ENCODE results near the gene TRIM71. TPM values are rescaled to one million over a fixed set of nuclear protein-coding genes. Genes with fewer than 3 reads are reported as not detected.

TRIM71 gene
- total RNA-seq, 2 experiments from 2014 or later: not detected

DNA sequence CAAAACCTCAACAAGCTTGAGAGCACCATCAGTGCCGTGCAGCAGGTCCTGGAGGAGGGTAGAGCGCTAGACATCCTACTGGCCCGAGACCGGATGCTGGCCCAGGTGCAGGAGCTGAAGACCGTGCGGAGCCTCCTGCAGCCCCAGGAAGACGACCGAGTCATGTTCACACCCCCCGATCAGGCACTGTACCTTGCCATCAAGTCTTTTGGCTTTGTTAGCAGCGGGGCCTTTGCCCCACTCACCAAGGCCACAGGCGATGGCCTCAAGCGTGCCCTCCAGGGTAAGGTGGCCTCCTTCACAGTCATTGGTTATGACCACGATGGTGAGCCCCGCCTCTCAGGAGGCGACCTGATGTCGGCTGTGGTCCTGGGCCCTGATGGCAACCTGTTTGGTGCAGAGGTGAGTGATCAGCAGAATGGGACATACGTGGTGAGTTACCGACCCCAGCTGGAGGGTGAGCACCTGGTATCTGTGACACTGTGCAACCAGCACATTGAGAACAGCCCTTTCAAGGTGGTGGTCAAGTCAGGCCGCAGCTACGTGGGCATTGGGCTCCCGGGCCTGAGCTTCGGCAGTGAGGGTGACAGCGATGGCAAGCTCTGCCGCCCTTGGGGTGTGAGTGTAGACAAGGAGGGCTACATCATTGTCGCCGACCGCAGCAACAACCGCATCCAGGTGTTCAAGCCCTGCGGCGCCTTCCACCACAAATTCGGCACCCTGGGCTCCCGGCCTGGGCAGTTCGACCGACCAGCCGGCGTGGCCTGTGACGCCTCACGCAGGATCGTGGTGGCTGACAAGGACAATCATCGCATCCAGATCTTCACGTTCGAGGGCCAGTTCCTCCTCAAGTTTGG lies 72.9 kb downstream of the TRIM71 start:
- peaks cover 42% of the 10 kb centered on the region for H3K27me3 Mint-ChIP-seq (ENCODE audit: low read depth)
- no peaks in the 10 kb centered on the region for H3K9me3 Mint-ChIP-seq (ENCODE audit: insufficient read depth)
- H3K36me3 Mint-ChIP-seq (ENCODE audit: low read depth): no peaks in the 10 kb centered on the region
- no peak for DNase-seq
- CTCF ChIA-PET: no interaction called here
- POLR2A ChIA-PET: no interaction called here
- H3K27ac Mint-ChIP-seq: no peak overlapping the region
- ATAC-seq: no peak
- no peak overlapping the region for H3K4me3 Mint-ChIP-seq
- peaks cover 6% of the 10 kb centered on the region for H3K4me1 Mint-ChIP-seq (ENCODE audit: low read depth)

DNA sequence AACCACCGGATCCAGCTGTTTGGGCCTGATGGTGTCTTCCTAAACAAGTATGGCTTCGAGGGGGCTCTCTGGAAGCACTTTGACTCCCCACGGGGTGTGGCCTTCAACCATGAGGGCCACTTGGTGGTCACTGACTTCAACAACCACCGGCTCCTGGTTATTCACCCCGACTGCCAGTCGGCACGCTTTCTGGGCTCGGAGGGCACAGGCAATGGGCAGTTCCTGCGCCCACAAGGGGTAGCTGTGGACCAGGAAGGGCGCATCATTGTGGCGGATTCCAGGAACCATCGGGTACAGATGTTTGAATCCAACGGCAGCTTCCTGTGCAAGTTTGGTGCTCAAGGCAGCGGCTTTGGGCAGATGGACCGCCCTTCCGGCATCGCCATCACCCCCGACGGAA lies 73.6 kb downstream of the TRIM71 start:
- no peak for ATAC-seq
- Mint-ChIP-seq H3K4me1 (ENCODE audit: low read depth) (peaks cover 6% of the 10 kb centered on the region), H3K4me3 (no peak overlapping the region), H3K27me3 (ENCODE audit: low read depth) (peaks cover 46% of the 10 kb centered on the region), H3K27ac (no peak overlapping the region), H3K36me3 (ENCODE audit: low read depth) (no peaks in the 10 kb centered on the region), H3K9me3 (ENCODE audit: insufficient read depth) (no peaks in the 10 kb centered on the region)
- ChIA-PET POLR2A (no interaction called here), CTCF (no interaction called here)
- DNase-seq: no peak

DNA sequence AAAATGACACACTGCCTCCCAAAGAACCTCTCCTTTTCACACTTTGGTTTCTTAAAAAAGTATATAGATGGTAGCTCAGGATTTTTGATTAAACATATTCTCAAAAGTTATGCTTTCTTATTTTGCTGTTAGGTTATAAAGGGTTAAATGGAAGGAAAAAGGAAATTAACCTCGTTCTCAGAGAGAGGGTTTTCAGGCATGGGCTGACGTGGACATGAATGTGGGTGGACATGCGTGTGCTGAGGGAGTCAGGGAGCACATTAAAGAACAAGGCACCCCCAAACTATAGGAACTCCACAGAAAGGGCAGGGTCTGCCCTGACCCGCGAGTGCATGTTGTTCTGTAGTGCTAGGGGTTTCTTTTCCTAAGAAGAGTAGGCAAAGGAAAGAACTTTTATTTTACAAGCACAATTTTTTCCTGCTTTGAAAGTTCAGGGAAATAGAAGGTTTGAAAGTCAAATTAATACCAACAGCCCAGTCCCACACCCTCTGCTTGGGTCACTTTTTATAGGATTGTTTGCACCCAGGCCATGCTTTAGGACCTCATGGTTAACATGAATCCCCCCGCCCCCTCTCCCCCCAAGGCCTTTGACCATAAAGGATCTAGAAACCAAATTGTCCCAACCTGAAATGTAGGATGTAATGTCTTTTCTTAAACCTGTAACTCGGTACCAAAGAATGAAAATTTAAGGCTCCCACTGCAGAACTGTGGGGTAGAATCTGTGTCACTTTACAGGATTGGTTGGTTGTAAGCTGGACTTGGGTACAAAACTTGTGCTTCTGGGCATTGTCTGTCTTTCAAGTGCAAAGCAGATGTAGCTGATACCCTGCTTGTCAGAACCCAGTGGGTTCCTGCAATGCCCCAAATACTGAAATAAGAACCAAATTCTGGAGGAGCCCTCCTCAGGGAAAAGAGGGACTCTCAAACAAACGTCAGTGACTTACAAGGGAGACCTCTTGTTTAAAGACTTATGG lies 75.1 kb downstream of the TRIM71 start:
- Mint-ChIP-seq H3K4me3 (no peak overlapping the region), H3K27me3 (ENCODE audit: low read depth) (peaks cover 49% of the 10 kb centered on the region), H3K27ac (no peak overlapping the region), H3K9me3 (ENCODE audit: insufficient read depth) (no peaks in the 10 kb centered on the region), H3K36me3 (ENCODE audit: low read depth) (no peaks in the 10 kb centered on the region), H3K4me1 (ENCODE audit: low read depth) (peaks cover 6% of the 10 kb centered on the region)
- no peak for DNase-seq
- ChIA-PET CTCF (interaction anchor here (0.9 to 1.7 kb wide), 4 partner anchors 8 to 16 kb away, joined by 3 to 7 read pairs (median 4); no protein-coding TSS in a partner anchor), POLR2A (no interaction called here)
- ATAC-seq: no peak

GRCh38 chr3:32894977-32895376 lies 77.2 kb downstream of the TRIM71 start:
- DNase-seq (no peak), ATAC-seq (no peak)
- H3K27me3 Mint-ChIP-seq (ENCODE audit: low read depth): peaks cover 57% of the 10 kb centered on the region
- no peaks in the 10 kb centered on the region for H3K9me3 Mint-ChIP-seq (ENCODE audit: insufficient read depth)
- no peaks in the 10 kb centered on the region for H3K36me3 Mint-ChIP-seq (ENCODE audit: low read depth)
- no peak overlapping the region for H3K27ac Mint-ChIP-seq
- CTCF ChIA-PET: interaction anchor here (1.7 kb wide), 1 partner anchor 12 kb away, joined by 5 read pairs; no protein-coding TSS in a partner anchor
- H3K4me3 Mint-ChIP-seq: no peak overlapping the region
- POLR2A ChIA-PET: no interaction called here
- H3K4me1 Mint-ChIP-seq (ENCODE audit: low read depth): peaks cover 1% of the 10 kb centered on the region

DNA sequence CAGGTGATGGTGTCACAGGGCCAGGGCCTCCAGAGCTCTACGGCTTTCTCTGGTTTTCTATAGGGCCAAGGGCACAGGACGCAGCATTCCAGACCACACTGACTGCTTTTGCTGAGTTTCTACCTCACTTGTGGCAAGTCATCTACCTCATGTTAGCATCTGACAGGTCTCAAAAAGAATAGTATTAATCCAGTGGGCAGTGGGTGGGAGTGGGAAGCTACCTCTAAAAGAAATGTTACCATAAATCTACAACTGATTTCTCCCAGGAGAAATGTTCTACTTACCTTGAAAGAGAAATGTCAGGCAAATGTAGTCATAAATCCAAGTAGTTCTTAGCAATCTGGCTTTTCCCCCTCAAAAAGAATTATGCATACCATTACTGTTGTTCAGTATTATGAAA lies 77.9 kb downstream of the TRIM71 start:
- Mint-ChIP-seq H3K4me3 (no peak overlapping the region), H3K36me3 (ENCODE audit: low read depth) (no peaks in the 10 kb centered on the region), H3K27me3 (ENCODE audit: low read depth) (peaks cover 57% of the 10 kb centered on the region), H3K27ac (no peak overlapping the region), H3K9me3 (ENCODE audit: insufficient read depth) (no peaks in the 10 kb centered on the region), H3K4me1 (ENCODE audit: low read depth) (peaks cover 1% of the 10 kb centered on the region)
- ChIA-PET POLR2A (no interaction called here), CTCF (no interaction called here)
- DNase-seq (no peak), ATAC-seq (no peak)

DNA sequence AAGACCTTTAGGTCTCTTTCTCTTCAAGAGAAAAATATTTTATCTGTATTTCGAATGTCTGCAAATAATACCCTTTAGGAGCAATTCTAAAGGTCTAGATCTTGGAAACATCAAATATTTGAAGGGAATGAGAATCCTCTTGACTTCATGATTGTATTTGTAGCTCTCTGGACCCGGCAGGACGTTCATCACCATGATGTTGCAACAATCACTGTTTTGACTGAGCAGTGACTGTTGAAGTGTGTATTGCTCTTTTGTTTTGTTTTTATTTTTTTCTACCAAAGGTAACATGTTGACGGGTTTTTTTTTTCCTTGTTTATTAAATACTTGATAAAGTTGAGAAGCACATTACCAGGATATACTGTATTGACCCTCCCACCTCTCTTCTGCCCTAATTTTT lies 78.3 kb downstream of the TRIM71 start:
- Mint-ChIP-seq H3K4me3 (no peak overlapping the region), H3K27ac (no peak overlapping the region), H3K4me1 (ENCODE audit: low read depth) (peaks cover 1% of the 10 kb centered on the region), H3K27me3 (ENCODE audit: low read depth) (peaks cover 61% of the 10 kb centered on the region), H3K9me3 (ENCODE audit: insufficient read depth) (no peaks in the 10 kb centered on the region), H3K36me3 (ENCODE audit: low read depth) (no peaks in the 10 kb centered on the region)
- ATAC-seq (no peak), DNase-seq (no peak)
- POLR2A ChIA-PET: no interaction called here
- CTCF ChIA-PET: no interaction called here

GRCh38 chr3:32897001-32897601 lies 79.3 kb downstream of the TRIM71 start:
- H3K4me1 Mint-ChIP-seq (ENCODE audit: low read depth): no peaks in the 10 kb centered on the region

GRCh38 chr3:32897981-32898623 lies 80.3 kb downstream of the TRIM71 start:
- CTCF ChIA-PET: interaction anchor here (0.6 kb wide), 1 partner anchor 20 kb away, joined by 4 read pairs; no protein-coding TSS in a partner anchor

More at GRCh38 chr3:32897001-32897601, 79.3 kb downstream of the TRIM71 start:
- DNase-seq: no peak
- POLR2A ChIA-PET: no interaction called here
- ATAC-seq: no peak
- Mint-ChIP-seq H3K27me3 (ENCODE audit: low read depth) (peaks cover 64% of the 10 kb centered on the region), H3K36me3 (ENCODE audit: low read depth) (no peaks in the 10 kb centered on the region), H3K9me3 (ENCODE audit: insufficient read depth) (no peaks in the 10 kb centered on the region), H3K4me3 (no peak overlapping the region), H3K27ac (no peak overlapping the region)
- CTCF ChIA-PET: no interaction called here

DNA sequence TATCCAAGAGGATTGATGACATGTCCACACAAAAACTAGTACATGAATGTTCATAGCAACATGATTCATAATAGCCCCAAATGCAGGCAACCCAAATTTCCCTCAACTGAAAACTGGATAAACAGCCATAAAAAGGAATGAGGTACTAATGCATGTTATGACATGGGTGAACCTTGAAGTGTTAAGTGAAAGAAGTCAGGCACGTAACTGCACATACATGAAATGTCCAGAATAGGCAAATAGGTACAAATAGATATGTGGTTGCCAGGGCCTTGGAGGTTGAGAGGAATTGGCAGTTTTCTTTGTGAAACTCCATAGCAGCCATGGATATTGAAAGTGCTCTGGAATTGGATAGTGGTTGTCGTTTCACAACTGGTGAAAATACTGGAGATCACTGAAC lies 81.5 kb downstream of the TRIM71 start:
- no peak for DNase-seq
- no peaks in the 10 kb centered on the region for H3K9me3 Mint-ChIP-seq (ENCODE audit: insufficient read depth)
- no peaks in the 10 kb centered on the region for H3K36me3 Mint-ChIP-seq (ENCODE audit: low read depth)
- H3K27ac Mint-ChIP-seq: no peak overlapping the region
- ChIA-PET POLR2A (interaction anchor here (0.6 kb wide), 1 partner anchor 60 kb away, joined by 4 read pairs; no protein-coding TSS in a partner anchor), CTCF (no interaction called here)
- no peak for ATAC-seq
- peaks cover 46% of the 10 kb centered on the region for H3K27me3 Mint-ChIP-seq (ENCODE audit: low read depth)
- no peak overlapping the region for H3K4me3 Mint-ChIP-seq
- H3K4me1 Mint-ChIP-seq (ENCODE audit: low read depth): peaks cover 9% of the 10 kb centered on the region

More at GRCh38 chr3:32897981-32898623, 80.3 kb downstream of the TRIM71 start:
- Mint-ChIP-seq H3K27ac (no peak overlapping the region), H3K36me3 (ENCODE audit: low read depth) (no peaks in the 10 kb centered on the region), H3K4me1 (ENCODE audit: low read depth) (peaks cover 4% of the 10 kb centered on the region), H3K27me3 (ENCODE audit: low read depth) (peaks cover 57% of the 10 kb centered on the region), H3K9me3 (ENCODE audit: insufficient read depth) (no peaks in the 10 kb centered on the region), H3K4me3 (no peak overlapping the region)
- no peak for DNase-seq
- POLR2A ChIA-PET: no interaction called here
- no peak for ATAC-seq

DNA sequence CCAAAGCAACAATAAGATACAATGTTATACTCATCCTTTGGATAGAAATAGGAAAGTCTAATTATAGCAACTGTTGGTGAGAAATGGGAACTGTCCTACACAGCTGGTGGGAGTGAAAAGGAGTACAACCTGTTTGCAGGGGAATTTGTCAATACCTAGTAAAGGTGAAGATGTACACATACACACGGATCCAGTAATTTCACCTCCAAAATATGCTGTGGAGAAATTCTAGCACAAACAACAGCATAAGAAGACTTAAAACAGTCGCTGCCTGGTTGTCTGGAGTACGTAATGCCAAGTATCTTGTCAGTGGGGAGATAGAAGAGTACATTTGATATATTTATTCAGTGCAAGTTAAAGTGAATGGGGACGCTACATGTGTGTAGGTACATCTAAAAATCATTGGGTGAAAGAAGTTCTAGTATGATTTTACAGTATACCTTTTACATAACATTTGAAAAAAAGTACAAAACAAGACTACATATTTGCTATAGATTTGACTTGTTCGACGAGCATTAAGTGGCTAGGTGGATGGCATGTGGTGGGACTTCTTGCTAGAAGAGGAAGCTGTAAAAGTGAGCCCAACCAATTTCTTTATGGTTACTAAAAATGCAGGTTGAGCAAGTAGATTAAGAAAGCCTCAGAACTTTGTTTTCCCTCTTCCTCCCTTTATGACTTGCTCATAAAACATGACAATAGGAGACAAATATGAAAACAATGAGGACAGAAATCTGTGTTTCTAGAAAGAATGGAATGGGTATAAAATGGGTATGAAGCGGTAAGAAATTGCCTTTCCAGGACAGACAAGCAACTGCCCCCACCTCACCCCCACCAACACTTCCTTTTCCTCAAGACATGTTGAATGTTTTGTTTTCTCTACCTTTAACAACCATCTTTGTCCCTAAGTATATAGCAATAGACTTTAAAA lies 83.5 kb downstream of the TRIM71 start:
- Mint-ChIP-seq H3K36me3 (ENCODE audit: low read depth) (no peaks in the 10 kb centered on the region), H3K27ac (no peak overlapping the region), H3K4me3 (no peak overlapping the region), H3K27me3 (ENCODE audit: low read depth) (peaks cover 28% of the 10 kb centered on the region), H3K9me3 (ENCODE audit: insufficient read depth) (no peaks in the 10 kb centered on the region), H3K4me1 (ENCODE audit: low read depth) (peaks cover 9% of the 10 kb centered on the region)
- POLR2A ChIA-PET: no interaction called here
- CTCF ChIA-PET: interaction anchor here (1.9 kb wide), 1 partner anchor 12 kb away, joined by 6 read pairs; no protein-coding TSS in a partner anchor
- ATAC-seq (no peak), DNase-seq (no peak)
